Colon (tissue), 2 donors: ENCODE measurements around the gene MEGF9.

Experiments
- FAIRE-seq: peaks from 2 replicates; lab custom pipeline; 2012; peaks lifted over from hg19 to GRCh38; lab: Jason Lieb, UNC
- donor health status: control.
- donor health status: control.

The MEGF9 gene

GRCh38 chr9:120730654-120731514 lies 16.6 kb upstream of the MEGF9 start:
- FAIRE-seq: no peak

DNA sequence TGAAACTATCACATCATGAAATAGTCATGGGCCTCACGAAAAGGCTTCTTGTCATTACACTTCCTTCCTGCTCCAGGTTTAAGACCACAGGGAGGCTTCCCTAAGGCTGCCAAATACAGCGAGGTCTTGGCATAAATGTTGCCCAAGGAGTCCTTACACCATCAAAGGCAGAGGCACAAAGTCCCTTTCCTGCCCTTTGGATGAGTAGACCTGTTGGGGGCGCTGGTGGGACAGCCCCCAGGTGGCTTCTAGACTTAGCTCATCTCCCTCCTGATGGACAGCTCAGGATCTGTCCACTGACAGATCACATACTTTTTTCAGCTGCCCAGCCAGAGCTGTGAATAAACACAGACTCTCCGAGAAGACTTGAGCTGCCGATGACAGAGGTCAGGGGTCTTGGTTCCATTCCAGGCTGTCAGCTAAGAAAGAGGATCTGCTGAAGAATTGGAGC lies 15.5 kb upstream of the MEGF9 start:
- no peak for FAIRE-seq

- no peak for FAIRE-seq
Observed at GRCh38 chr9:120726484-120726883, 12.2 kb upstream of the MEGF9 start.

DNA sequence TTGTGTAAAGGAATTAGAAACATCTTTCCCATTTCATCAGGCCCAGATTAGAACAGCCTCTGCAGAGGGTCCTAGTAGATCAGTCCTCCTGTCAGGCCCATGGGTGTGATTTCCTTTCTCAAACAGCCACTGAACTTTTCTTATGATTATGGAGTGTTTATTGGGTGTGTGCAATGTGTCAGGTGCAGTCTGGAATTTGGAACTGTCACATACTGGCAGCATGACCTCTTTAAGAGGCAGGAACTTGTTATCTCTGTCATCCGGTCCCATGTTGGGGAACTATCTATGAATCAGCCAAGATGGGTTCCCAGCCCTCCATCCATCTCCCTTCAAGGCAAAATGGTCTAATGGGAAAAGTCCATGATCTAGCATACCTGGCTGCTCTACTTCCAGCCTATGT lies 11.6 kb upstream of the MEGF9 start:
- FAIRE-seq: no peak

- FAIRE-seq: no peak
Observed at GRCh38 chr9:120724757-120725400, 10.6 kb upstream of the MEGF9 start.

DNA sequence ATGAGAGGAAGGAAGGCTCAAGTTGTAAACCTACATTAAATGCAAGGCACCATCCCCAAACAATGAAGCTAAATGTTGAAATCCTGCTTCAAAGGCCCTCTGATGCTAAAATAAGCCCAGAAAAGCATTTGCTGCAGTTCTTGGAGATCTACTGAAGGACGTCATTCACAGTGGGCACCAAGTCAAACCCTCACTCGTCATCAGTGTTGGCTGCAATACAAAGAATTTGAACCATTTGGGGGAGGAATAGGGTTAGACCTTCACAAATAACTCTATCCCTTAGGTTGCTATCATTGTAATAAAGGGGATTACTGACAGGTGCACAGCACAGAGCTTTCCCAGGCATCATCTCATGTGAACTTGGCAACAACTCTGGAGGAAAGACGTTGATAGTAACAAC lies 9.3 kb upstream of the MEGF9 start:
- no peak for FAIRE-seq

DNA sequence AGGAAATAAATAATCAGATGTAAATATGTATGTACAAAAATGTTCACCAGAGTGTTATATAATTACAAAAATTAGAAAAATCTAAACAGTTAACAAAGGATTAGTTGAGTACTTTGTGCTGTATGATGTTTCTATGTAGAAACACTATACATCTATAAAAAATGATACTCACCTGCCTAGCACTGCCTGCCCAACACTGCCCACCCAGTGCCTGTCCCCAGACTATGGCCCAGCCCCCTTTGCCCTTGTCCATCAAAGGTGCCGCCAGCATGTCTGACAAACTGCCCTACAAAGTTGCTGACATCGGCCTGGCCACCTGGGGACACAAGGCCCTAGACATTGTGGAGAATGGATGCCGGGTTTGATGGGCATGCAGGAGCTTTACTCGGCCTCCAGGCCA lies 6.1 kb upstream of the MEGF9 start:
- no peak for FAIRE-seq

GRCh38 chr9:120718316-120718715 lies 4.0 kb upstream of the MEGF9 start:
- no peak for FAIRE-seq

DNA sequence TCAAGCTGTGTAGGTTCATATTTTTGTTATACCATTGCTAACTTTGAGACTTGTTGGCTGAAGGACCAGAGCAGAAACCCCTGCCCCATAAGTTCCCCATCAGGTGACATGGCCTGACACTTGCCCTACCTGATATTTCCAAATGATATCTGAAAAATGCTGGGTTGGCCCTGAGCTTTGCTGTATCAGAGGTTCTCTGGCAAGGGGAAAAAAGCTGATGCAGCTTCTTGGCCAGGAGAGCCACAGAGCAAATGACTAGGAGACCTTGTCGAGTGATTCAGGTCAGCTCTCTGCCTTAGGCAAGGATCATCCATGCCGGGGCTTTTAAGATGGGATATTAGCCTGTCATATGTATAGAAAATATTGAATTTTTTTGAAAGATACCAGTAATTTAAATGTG lies 2.9 kb upstream of the MEGF9 start:
- FAIRE-seq: no peak

DNA sequence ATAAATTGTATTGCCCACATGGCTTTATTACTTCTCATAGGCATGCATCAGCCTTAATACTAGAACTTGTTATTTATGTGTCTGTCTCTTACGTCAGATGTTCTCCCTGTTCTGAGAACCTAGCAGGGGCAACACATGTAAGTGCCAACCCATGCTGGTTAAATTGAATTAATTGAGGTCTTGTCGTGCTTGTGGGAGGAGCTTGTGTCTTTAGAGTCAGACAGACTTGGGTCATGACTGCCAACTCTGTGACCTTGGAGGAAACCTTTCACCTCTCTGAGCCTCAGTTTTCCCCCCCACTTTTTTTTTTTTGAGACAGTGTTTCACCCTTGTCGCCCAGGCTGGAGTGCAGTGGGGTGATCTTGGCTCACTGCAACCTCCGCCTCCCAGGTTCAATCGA lies 2.2 kb upstream of the MEGF9 start:
- no peak for FAIRE-seq

DNA sequence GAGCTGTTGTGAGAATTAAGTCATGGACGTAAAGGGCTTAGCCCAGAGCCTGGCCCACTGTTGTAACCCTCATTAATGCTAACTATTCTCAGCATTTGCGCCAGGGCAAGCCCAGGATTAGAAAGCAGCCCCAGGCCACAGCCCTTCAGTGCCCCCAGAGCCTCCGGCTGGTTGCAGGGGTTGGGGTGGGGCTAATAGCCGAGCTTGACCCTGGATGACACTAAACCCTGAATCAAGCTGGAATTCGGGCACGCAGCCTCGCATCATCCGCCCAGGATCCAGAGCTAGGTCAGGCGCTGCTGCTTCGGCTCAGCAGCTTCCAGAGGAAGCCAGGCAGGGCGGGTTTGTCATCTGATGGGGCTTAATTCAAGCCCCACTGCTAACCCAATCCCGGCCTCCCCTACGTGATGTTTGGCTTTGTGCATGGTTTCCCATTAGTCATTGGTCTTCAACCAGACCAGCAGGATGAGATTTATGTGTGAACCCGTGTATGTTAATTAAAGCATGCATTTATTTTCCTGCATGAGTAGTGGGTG lies 1.2 kb upstream of the MEGF9 start:
- no peak for FAIRE-seq

DNA sequence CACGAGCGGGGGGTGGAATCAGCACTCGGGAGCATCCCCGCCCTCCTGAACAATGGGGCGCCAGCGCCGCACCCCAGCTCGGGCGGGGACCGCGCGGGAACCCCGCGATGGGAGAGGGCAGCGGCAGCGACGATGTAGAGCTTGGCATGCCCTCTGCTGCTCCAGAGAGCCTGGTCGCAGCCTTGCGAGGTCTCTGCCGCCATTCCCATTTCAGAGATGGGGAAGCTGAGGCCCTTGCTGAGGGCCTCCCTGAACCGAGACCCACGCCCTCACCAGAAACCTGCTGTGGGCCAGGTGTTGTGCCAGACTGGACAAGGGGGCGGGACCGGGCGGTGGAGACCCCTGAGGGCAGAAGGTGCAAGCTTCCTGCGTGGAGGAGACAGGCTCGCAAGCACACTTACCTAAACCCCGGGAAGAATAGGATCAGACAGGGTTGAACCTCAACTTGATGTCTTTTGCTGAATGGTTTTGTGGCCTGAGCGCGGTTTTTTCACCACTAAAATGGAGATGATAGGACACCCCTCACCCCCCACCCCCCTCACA lies 647 bp upstream of the MEGF9 start:
- no peak for FAIRE-seq

DNA sequence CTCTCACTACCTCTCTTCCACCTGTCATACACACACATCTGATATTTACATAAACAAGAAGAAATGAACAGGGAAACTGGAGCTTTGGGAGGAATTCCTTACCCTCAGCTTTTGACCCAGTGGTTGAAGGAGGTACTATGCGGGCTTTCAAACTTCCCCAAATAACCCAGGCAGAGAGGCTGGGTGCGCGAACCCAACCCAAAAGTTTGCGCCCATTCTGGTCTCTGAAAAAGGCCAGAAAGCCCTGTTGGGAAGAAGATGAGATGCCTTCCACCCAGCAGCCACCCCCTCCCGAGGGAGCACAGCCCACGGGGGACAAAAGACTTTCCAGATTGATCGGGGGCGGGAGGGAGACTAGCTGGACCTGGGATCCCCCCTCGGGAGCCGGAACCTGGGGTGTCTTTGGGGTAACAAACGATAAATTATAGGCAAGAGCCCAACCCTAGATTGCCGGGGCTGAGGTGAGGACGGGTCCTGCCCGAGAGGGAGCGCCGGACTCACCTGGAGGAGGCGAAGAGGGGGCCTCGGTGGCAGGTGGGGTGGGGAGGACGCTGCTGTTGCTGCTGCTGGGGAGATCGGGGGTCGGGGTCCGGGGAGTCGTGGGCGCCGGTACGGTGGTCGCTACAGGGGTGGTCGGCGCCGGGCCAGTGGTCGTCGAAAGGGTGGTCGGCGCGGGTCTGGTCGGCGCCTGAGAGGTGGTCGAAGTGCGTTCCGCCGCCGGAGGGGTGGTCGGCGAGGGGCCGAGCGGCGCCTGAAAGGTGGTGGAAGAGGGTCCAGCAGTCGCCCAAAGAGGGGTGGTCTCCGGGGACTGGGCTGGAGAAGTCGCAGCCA lies 798 bp downstream of the MEGF9 start:
- FAIRE-seq: no peak

DNA sequence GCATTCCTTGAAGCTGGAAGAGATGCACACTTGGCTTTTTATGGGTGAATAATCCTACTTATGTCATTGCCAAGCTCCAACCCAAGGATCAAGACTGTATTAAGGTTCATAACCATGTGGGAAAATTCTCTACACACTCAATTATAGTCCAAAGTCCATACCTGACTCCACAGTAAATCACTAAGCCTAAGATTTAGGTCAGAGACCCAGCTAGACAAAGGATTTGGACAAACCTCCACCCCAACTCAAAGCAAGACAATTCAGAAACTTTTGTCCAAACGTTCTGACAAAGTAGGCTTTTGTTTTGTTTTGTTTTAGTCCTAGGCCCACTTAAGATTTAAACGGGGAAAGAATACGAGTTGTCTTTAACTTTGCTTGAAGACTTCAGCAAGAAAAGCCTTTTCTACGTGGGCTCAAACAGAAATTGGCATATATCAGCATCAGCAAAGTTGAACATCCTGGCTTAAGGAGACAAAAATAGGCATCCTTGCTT lies 1.7 kb downstream of the MEGF9 start:
- no peak for FAIRE-seq

- no peak for FAIRE-seq
Observed at GRCh38 chr9:120711841-120712538, 2.3 kb downstream of the MEGF9 start.

DNA sequence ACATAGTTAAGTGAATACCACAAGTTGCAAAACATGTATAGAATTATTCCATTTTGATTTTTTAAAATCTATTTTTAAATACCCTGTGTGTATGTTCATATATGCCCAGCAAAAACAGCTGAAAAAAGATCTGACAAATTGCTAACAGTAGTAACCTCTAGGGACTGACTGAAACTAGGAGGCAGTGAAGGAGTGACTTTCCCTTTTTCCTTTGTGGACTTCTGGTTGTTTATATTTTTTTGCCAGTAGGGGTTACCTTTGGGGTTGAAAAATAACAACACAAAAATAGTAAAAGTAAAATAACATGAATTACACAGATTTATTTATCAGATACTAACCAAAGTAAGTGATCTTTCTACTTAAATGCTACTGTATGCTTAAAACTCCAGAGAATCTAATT lies 2.9 kb downstream of the MEGF9 start:
- no peak for FAIRE-seq

DNA sequence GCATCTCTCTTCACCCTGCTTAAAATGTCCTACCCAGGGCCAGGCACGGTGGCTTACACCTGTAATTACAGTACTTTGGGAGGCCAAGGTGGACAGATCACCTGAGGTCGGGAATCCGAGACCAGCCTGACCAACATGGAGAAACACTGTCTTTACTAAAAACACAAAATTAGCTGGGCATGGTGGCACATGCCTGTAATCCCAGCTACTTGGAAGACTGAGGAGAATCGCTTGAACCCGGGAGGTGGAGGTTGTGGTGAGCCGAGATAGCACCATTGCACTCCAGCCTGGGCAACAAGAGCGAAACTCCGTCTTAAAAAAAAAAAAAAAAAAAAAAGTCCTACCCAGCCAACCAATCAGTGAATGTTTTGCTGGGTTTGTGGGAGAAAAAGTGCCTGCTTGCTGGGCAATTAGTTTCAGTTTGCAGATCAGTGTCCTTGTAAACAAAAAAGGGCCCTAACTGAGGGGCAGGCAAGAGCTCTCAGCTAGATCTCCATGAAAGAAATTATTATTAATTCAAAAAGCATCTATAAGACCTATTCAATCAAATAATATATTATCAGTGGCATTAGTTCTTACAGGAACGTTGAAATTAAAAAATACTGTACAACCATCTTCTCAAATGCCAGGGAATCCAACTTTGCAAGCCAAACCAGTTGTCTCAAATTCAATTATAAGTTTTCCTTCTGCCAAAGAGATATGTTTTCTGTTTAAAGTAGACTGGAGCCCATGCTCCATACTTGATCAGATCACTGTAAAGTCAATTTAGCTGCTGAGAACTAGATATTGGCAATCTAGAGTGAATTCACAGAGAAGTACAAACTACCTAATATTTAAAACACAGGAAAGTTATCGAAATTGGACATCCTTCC lies 3.9 kb downstream of the MEGF9 start:
- no peak for FAIRE-seq

DNA sequence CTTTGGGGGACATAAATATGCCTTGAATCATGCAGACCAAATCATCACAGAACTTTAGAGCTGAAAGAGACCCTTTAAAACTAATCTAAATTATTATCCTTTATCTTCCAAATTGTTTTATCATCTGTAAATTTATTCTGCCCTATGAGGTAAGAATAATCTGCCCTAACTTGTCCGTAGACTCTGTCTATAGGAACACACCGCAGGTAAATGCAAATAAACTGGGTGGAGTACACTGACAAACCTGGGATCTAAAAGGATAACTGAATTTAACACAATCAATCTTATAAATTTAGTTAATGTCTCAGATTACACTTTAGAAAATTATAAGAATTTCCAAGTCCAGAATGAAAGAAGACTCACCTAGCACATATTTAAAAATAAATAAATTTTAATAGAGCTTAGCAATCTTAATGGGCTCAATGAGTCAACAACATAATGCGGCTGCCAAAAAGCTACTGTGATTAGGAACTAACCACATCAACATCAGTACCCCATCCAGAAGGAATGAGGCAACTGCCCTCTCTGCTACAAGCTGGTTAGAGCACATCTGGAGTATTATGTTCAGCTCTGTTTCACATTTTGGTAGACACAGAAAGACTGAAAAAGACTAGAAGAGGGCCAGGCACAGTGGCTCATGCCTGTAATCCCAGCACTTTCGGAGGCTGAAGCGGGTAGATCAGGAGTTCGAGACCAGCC lies 5.6 kb downstream of the MEGF9 start:
- FAIRE-seq: no peak

DNA sequence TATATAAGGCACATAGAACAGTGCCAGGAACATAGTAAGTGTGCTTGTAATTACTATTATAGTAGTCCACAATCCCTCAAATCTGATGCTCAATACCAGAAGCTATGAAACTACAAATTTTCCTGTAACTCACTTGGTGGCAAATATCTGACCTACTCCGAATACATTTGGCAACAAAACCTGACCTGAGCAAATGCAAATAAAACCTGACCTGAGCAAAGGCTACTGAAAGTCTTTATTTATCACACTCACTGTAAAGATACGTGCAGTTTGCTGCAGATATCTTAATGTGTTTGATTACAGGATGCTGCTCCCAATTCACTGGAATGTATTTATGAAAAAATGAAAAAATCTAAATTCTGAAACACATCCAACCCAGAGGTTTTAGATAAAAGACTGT lies 7.1 kb downstream of the MEGF9 start:
- no peak for FAIRE-seq

- no peak for FAIRE-seq
Observed at GRCh38 chr9:120705174-120705573, 9.1 kb downstream of the MEGF9 start.
